Measurements from ENCODE around the gene RAB27B. TPM values are rescaled to one million over a fixed set of nuclear protein-coding genes. Genes with fewer than 3 reads are reported as not detected.

Gene RAB27B
- total RNA-seq, 1 experiment from 2014 or later, result 0.87 TPM

DNA sequence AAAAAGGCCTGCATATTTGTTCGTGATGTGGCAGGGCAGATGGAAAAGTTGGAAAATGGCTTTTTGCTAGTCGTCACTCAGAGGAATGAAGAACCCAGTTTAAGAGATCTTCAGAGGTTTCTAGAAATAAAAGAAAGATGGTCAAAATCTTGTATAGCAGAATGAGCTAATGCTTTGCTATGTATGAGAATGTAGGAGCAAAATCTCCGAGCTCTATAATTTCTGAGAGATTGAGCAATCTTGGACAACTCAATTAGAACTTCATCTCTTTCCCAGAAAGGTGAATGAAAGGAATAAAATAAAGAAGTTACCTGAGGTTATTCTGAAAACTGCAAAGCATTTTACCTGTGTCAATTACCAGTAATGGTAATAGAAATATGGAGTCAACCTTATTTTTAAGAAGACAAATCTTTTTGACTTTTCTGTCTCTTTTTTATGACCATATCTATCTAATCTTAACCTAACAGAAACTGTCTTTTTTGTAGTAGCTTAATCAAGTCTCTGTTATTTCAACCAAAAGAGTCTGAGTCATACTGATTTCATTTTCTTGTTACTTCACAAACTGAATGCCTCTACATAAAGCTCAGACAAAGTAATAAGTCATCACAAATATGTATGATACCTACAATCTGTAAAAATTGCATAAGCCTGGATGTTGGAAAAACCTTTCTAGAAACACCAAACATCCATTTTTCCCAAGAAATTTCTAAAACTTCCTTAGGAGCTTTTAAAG is 98.5 kb downstream of the RAB27B start (continued):
- TF ChIP-seq, protein P1, sequence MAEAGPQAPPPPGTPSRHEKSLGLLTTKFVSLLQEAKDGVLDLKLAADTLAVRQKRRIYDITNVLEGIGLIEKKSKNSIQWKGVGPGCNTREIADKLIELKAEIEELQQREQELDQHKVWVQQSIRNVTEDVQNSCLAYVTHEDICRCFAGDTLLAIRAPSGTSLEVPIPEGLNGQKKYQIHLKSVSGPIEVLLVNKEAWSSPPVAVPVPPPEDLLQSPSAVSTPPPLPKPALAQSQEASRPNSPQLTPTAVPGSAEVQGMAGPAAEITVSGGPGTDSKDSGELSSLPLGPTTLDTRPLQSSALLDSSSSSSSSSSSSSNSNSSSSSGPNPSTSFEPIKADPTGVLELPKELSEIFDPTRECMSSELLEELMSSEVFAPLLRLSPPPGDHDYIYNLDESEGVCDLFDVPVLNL (CRISPR knock-in tag; IDR thresholded peaks at IDR 0.05; ENCODE audit: borderline replicate concordance, low read depth), result no peak

- H3K4me3 Mint-ChIP-seq, result no peak overlapping the region
- no peaks in the 10 kb centered on the region for H3K36me3 Mint-ChIP-seq
- POLR2A ChIA-PET, result no interaction called here
- no peak for DNase-seq (ENCODE audit: low spot score)
- H3K27me3 Mint-ChIP-seq (ENCODE audit: low read depth), result no peaks in the 10 kb centered on the region
- 0 out of 2 replicates have a peak, but pooled peaks cover 3% of the 10 kb centered on the region for H3K4me1 Mint-ChIP-seq
- no peak for TF ChIP-seq ELF4 (CRISPR knock-in tag; IDR thresholded peaks at IDR 0.05; ENCODE audit: low read depth)
- no peak for TF ChIP-seq ZNF317 (CRISPR knock-in tag; IDR thresholded peaks at IDR 0.05; ENCODE audit: borderline replicate concordance, low read depth)
- no peak for ATAC-seq
- CTCF ChIA-PET, result interaction anchor here (1.5 kb wide), 1 partner anchor 55 kb away, joined by 3 read pairs; no protein-coding TSS in a partner anchor
- H3K9me3 Mint-ChIP-seq, result no peaks in the 10 kb centered on the region
- no peak overlapping the region for H3K27ac Mint-ChIP-seq
These were observed 100.0 kb downstream of the RAB27B start for GRCh38 chr18:54928236-54928635.

- H3K4me1 Mint-ChIP-seq, result no peaks in the 10 kb centered on the region
- no peaks in the 10 kb centered on the region for H3K9me3 Mint-ChIP-seq
- ChIA-PET CTCF (interaction anchor here (0.6 to 1.4 kb wide), 2 partner anchors 91 to 252 kb away, joined by 3 to 4 read pairs; no protein-coding TSS in a partner anchor), POLR2A (no interaction called here)
- H3K27ac Mint-ChIP-seq, result no peak overlapping the region
- no peaks in the 10 kb centered on the region for H3K36me3 Mint-ChIP-seq
- ATAC-seq (peak; percentile 72), DNase-seq (ENCODE audit: low spot score) (no peak)
- H3K27me3 Mint-ChIP-seq (ENCODE audit: low read depth), result no peaks in the 10 kb centered on the region
- H3K4me3 Mint-ChIP-seq, result no peak overlapping the region
- TF ChIP-seq ETV6 (CRISPR knock-in tag; IDR thresholded peaks at IDR 0.05), result no peak
- TF ChIP-seq TCF7 (CRISPR knock-in tag; IDR thresholded peaks at IDR 0.05; ENCODE audit: low read depth), result no peak
- TF ChIP-seq, protein P2, sequence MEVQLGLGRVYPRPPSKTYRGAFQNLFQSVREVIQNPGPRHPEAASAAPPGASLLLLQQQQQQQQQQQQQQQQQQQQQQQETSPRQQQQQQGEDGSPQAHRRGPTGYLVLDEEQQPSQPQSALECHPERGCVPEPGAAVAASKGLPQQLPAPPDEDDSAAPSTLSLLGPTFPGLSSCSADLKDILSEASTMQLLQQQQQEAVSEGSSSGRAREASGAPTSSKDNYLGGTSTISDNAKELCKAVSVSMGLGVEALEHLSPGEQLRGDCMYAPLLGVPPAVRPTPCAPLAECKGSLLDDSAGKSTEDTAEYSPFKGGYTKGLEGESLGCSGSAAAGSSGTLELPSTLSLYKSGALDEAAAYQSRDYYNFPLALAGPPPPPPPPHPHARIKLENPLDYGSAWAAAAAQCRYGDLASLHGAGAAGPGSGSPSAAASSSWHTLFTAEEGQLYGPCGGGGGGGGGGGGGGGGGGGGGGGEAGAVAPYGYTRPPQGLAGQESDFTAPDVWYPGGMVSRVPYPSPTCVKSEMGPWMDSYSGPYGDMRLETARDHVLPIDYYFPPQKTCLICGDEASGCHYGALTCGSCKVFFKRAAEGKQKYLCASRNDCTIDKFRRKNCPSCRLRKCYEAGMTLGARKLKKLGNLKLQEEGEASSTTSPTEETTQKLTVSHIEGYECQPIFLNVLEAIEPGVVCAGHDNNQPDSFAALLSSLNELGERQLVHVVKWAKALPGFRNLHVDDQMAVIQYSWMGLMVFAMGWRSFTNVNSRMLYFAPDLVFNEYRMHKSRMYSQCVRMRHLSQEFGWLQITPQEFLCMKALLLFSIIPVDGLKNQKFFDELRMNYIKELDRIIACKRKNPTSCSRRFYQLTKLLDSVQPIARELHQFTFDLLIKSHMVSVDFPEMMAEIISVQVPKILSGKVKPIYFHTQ (CRISPR knock-in tag; IDR thresholded peaks at IDR 0.05), result no peak
- TF ChIP-seq NR3C1 (CRISPR knock-in tag; conservative IDR thresholded peaks at IDR 0.05; ENCODE audit: low read depth), result no peak
- TF ChIP-seq, protein P3, sequence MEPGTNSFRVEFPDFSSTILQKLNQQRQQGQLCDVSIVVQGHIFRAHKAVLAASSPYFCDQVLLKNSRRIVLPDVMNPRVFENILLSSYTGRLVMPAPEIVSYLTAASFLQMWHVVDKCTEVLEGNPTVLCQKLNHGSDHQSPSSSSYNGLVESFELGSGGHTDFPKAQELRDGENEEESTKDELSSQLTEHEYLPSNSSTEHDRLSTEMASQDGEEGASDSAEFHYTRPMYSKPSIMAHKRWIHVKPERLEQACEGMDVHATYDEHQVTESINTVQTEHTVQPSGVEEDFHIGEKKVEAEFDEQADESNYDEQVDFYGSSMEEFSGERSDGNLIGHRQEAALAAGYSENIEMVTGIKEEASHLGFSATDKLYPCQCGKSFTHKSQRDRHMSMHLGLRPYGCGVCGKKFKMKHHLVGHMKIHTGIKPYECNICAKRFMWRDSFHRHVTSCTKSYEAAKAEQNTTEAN (CRISPR knock-in tag; IDR thresholded peaks at IDR 0.05), result no peak
- TF ChIP-seq HMGA2 (CRISPR knock-in tag; IDR thresholded peaks at IDR 0.05), result no peak
- TF ChIP-seq ZNF425 (CRISPR knock-in tag; conservative IDR thresholded peaks at IDR 0.05), result no peak
- TF ChIP-seq, protein P4, sequence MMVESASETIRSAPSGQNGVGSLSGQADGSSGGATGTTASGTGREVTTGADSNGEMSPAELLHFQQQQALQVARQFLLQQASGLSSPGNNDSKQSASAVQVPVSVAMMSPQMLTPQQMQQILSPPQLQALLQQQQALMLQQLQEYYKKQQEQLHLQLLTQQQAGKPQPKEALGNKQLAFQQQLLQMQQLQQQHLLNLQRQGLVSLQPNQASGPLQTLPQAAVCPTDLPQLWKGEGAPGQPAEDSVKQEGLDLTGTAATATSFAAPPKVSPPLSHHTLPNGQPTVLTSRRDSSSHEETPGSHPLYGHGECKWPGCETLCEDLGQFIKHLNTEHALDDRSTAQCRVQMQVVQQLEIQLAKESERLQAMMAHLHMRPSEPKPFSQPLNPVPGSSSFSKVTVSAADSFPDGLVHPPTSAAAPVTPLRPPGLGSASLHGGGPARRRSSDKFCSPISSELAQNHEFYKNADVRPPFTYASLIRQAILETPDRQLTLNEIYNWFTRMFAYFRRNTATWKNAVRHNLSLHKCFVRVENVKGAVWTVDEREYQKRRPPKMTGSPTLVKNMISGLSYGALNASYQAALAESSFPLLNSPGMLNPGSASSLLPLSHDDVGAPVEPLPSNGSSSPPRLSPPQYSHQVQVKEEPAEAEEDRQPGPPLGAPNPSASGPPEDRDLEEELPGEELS (CRISPR knock-in tag; IDR thresholded peaks at IDR 0.05), result no peak
- TF ChIP-seq, protein P5, sequence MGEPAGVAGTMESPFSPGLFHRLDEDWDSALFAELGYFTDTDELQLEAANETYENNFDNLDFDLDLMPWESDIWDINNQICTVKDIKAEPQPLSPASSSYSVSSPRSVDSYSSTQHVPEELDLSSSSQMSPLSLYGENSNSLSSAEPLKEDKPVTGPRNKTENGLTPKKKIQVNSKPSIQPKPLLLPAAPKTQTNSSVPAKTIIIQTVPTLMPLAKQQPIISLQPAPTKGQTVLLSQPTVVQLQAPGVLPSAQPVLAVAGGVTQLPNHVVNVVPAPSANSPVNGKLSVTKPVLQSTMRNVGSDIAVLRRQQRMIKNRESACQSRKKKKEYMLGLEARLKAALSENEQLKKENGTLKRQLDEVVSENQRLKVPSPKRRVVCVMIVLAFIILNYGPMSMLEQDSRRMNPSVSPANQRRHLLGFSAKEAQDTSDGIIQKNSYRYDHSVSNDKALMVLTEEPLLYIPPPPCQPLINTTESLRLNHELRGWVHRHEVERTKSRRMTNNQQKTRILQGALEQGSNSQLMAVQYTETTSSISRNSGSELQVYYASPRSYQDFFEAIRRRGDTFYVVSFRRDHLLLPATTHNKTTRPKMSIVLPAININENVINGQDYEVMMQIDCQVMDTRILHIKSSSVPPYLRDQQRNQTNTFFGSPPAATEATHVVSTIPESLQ (CRISPR knock-in tag; IDR thresholded peaks at IDR 0.05), result no peak
- no peak for TF ChIP-seq FOXK1 (CRISPR knock-in tag; IDR thresholded peaks at IDR 0.05)
- TF ChIP-seq CTCF (IDR thresholded peaks at IDR 0.05), result no peak
- TF ChIP-seq ZNF138 (CRISPR knock-in tag; conservative IDR thresholded peaks at IDR 0.05), result no peak
- no peak for TF ChIP-seq SMAD3 (CRISPR knock-in tag; IDR thresholded peaks at IDR 0.05; ENCODE audit: borderline replicate concordance)
These were observed 102.9 kb downstream of the RAB27B start for GRCh38 chr18:54931152-54931551.

Measured in WTC11 (cell line).